ENCODE measurements around the gene UNC45B. TPM values are rescaled to one million over a fixed set of nuclear protein-coding genes. Genes with fewer than 3 reads are reported as not detected.

Gene UNC45B
- total RNA-seq = 0.96 TPM in 1 of 2 replicates, not detected in the other

GRCh38 chr17:35147375-35147905, at the start of gene UNC45B:
Gene UNC45B (plus strand): TSS chr17:35147817. CDS start chr17:35148264, 447 bp downstream.

GRCh38 chr17:35119370-35120165, 28.0 kb upstream of the UNC45B start, which contains the start of gene RAD51D:
Gene RAD51D (minus strand): TSS chr17:35119860. CDS start chr17:35119613, 247 bp downstream.

GRCh38 chr17:35121315-35121714, 26.3 kb upstream of the UNC45B start, which contains the start of gene FNDC8:
Gene FNDC8 (plus strand): TSS chr17:35121615. CDS start chr17:35121694, 79 bp downstream.

GRCh38 chr17:35141681-35142466, 5.7 kb upstream of the UNC45B start, which contains the start of gene NLE1:
Gene NLE1 (minus strand): TSS chr17:35142303. CDS start chr17:35142275, 28 bp downstream.

GRCh38 chr17:35194001-35194400, 46.4 kb downstream of the UNC45B start, which contains the start of gene SLC35G3:
Gene SLC35G3 (minus strand): TSS chr17:35194393. CDS start chr17:35194307, 86 bp downstream.

Other genes with a start within 250 kb of the UNC45B start
- 0.39 and 0.56 TPM in 2 replicates for gene CCT6B, start 186.4 kb upstream of the UNC45B start, total RNA-seq
- gene ZNF830, start 186.3 kb upstream of the UNC45B start, total RNA-seq = 9.7 TPM in 2 replicates
- 9.2 and 25.6 TPM in 2 replicates for gene LIG3, start 167.3 kb upstream of the UNC45B start, total RNA-seq
- gene RFFL, start 84.1 kb upstream of the UNC45B start, total RNA-seq = 15.3 and 15.5 TPM in 2 replicates
- 9.7 and 15.7 TPM in 2 replicates for gene RAD51D, start 28.0 kb upstream of the UNC45B start, total RNA-seq
- gene FNDC8, start 26.2 kb upstream of the UNC45B start, total RNA-seq = not detected in 2 replicates
- 17.6 and 39.0 TPM in 2 replicates for gene NLE1, start 5.5 kb upstream of the UNC45B start, total RNA-seq
- not detected in 2 replicates for gene SLC35G3, start 46.6 kb downstream of the UNC45B start, total RNA-seq
- gene SLFN5, start 95.3 kb downstream of the UNC45B start, total RNA-seq = 42.8 and 49.8 TPM in 2 replicates
- 36.2 and 64.8 TPM in 2 replicates for gene SLFN11, start 225.8 kb downstream of the UNC45B start, total RNA-seq